Measurements from ENCODE around the gene GULP1. TPM values are rescaled to one million over a fixed set of nuclear protein-coding genes. Genes with fewer than 3 reads are reported as not detected.

Gene GULP1
- total and polyA plus RNA-seq, 12 donors: 5.8 to 122 (median 51.5) TPM

- H3K9me3 ChIP-seq (replicated peaks in 1 of 3): no peaks in the 10 kb centered on the region
- TF ChIP-seq POLR2A (IDR thresholded peaks at IDR 0.05) (no peak), CTCF (IDR thresholded peaks at IDR 0.05) (no peak)
- H3K36me3 ChIP-seq (replicated peaks in 1 of 2): no peaks in the 10 kb centered on the region
- H3K27me3 ChIP-seq: no peaks in the 10 kb centered on the region
- H3K27ac ChIP-seq: no peak overlapping the region
- WGBS, 4 donors: 78 to 94% (median 91%) methylated on average over 3 of the region's 3 CpGs
- peaks cover 0 to 9% of the 10 kb centered on the region in 2 donors for H3K4me1 ChIP-seq (replicated peaks in 1 of 2)
- DNase-seq: no peak
- intact Hi-C loops (cut with DNase I): no loop called here
- no peak overlapping the region for H3K4me3 ChIP-seq
Observed at GRCh38 chr2:188367164-188367563, 75.5 kb downstream of the GULP1 start.

GRCh38 chr2:188369365-188369764, 77.7 kb downstream of the GULP1 start:
- Histone ChIP-seq H3K4me3 (no peak overlapping the region), H3K36me3 (replicated peaks in 1 of 2) (no peaks in the 10 kb centered on the region), H3K27me3 (no peaks in the 10 kb centered on the region), H3K27ac (no peak overlapping the region), H3K4me1 (replicated peaks in 1 of 2) (peaks cover 0 to 9% of the 10 kb centered on the region in 2 donors), H3K9me3 (replicated peaks in 1 of 3) (no peaks in the 10 kb centered on the region)
- TF ChIP-seq CTCF (IDR thresholded peaks at IDR 0.05): peak; percentile 37 to 70 (median 62)
- no peak for TF ChIP-seq POLR2A (IDR thresholded peaks at IDR 0.05)
- DNase-seq: peak; percentile 36 to 74 (median 51)
- intact Hi-C loops (cut with DNase I): no loop called here
- 16 to 30% (median 23%) methylated on average over 3 of the region's 3 CpGs for WGBS, 4 donors

GRCh38 chr2:188378371-188378950, 86.8 kb downstream of the GULP1 start:
- no peak for DNase-seq
- Histone ChIP-seq H3K4me1 (replicated peaks in 1 of 2) (peaks cover 0 to 27% of the 10 kb centered on the region in 2 donors), H3K4me3 (no peak overlapping the region), H3K27me3 (no peaks in the 10 kb centered on the region), H3K27ac (no peak overlapping the region), H3K9me3 (replicated peaks in 1 of 3) (no peaks in the 10 kb centered on the region), H3K36me3 (replicated peaks in 1 of 2) (no peaks in the 10 kb centered on the region)
- WGBS, 4 donors: 74 to 84% (median 80%) methylated on average over 5 of the region's 5 CpGs
- intact Hi-C loops (cut with DNase I): no loop called here
- TF ChIP-seq POLR2A (IDR thresholded peaks at IDR 0.05) (no peak), CTCF (IDR thresholded peaks at IDR 0.05) (no peak)

GRCh38 chr2:188379748-188380147, 88.1 kb downstream of the GULP1 start:
- Histone ChIP-seq H3K27me3 (no peaks in the 10 kb centered on the region), H3K27ac (no peak overlapping the region), H3K4me1 (replicated peaks in 1 of 2) (peaks cover 0 to 30% of the 10 kb centered on the region in 2 donors), H3K36me3 (replicated peaks in 1 of 2) (no peaks in the 10 kb centered on the region), H3K9me3 (replicated peaks in 1 of 3) (no peaks in the 10 kb centered on the region), H3K4me3 (no peak overlapping the region)
- TF ChIP-seq POLR2A (IDR thresholded peaks at IDR 0.05) (no peak), CTCF (IDR thresholded peaks at IDR 0.05) (no peak)
- intact Hi-C loops (cut with DNase I): no loop called here
- no peak for DNase-seq
- WGBS, 4 donors: 63 to 85% (median 70%) methylated on average over 3 of the region's 3 CpGs

Measured in adrenal gland (tissue), 12 donors.